NAMALWA (cell line): Measurements from ENCODE around the gene FILIP1.
"Not testable (repeated sequence)": the region's sequence is repeated elsewhere in the genome, so short reads cannot be mapped to it uniquely, and the experiment has no call there.

Experiments used
- DNase-seq: peaks from one replicate; pipeline ENCODE4 v3.0.0-alpha.2; 2015; ENCODE audit warnings: low spot score

FILIP1 gene

DNA sequence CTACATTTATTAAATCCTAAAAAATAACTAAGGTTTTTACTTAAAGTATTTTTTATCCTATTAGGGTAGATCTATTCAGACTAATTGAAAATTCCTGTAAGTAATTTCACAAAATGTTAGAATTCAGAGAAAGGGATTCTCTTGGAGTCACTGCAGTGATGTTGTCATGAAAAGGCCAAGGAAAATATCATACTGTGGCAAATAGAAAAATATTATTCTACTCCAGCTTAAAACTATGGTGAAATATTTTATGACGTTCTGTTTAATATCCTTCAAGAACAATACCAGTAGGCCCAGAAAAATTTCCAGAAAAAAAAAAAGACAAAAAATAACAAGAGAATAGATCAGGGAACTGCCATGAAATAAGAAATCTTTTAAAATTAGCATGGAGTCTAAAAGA, 73.6 kb downstream of the FILIP1 start:
- DNase-seq = no peak

DNA sequence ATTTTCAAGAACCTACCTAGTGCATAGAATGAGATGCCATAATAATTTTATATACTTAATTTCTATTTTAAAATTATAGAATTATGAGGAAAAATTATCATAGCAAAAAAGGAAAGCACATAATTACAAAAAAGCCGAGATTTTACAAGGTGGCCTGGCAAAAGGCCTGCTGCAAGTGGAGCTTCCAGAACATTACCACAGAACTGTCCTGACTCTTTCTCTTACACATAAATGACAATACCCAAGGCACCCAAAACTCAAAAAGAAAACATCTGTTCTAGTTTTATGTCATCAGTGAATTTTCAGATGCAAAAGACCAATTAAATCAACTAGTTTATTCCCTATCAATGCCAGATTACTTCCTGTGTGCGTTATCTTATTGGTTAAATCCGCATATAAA, 74.2 kb downstream of the FILIP1 start:
- DNase-seq = no peak

DNA sequence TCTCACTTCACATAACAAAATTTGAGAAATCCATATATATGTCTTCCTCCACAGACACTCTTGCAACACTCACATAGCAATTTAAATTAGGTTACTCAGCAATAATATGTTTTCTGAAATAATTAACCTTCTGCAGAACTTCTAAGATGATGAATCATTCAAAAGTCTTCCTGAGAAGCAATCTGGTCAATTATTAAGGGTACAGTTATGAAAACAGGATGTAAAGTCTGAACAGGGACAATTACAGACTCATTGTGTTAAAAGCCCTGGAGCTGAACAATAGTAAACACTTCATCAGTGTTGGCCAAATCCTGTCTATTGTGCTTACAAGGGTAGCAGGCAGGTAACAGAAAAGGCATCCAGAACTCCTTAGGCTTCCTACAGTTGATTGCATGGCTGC, 75.4 kb downstream of the FILIP1 start:
- DNase-seq = no peak

DNA sequence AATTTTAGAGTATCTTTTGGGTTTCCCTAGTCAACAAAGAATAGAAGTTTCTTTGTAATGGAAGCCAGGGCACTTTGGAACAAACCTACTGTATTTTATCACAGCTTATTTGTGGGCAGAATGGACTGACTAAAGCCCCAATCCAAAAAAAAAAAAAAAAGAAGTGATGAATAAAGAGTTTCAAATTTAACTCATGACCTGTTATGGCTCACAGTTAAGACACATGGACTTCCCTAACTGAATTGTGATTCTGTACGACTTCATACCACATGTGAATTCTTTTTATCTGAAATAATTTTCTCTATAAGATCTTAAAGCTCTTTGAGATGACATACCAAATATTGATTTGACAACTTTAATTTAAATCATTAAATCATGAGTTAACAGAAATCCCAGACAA, 77.2 kb downstream of the FILIP1 start:
- DNase-seq = no peak

DNA sequence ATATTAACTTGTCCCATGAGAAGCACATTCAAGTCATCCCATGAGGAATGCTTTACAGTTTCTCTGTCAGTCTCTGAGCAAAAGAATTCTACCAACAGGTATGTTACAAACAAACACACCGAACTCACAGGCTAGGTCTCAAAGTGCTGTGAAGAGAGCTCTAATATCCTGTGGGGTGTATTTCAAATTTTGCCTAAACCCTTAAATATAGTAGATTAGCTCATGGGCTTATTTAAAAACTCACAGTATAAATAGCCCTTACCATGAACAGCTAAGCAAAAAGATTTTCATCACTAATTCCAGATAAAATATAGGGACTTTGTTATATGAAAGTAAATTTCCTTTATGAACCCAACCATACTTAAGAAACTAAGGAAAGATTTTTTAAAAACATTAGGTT, 77.8 kb downstream of the FILIP1 start:
- DNase-seq = no peak

DNA sequence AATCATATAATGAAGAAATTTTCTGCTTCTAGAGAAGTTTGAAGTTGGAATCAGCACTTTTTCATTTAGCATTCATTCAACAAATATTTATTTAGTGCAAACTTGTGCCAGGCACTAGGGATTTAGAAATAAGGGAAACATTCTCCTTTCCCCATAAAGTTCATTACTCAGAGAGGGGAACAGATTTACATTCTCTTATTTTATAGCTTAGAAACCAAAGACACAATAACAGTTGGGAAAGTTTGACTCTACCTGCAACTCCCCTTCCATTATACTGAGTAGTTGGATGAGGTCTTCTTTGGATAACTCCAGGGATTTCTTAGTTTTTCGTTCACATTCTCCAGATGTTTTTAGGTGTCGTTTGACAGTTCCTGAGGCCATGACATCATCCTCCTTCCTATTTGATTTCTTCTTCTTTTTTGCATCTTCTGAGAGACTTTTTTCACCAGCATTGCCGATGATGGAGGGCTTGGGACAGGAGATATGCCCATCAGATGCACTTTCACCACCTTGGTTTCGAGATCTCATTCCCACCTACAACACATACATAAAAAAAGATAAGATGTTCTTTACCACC, 79.1 kb downstream of the FILIP1 start:
- no peak for DNase-seq

DNA sequence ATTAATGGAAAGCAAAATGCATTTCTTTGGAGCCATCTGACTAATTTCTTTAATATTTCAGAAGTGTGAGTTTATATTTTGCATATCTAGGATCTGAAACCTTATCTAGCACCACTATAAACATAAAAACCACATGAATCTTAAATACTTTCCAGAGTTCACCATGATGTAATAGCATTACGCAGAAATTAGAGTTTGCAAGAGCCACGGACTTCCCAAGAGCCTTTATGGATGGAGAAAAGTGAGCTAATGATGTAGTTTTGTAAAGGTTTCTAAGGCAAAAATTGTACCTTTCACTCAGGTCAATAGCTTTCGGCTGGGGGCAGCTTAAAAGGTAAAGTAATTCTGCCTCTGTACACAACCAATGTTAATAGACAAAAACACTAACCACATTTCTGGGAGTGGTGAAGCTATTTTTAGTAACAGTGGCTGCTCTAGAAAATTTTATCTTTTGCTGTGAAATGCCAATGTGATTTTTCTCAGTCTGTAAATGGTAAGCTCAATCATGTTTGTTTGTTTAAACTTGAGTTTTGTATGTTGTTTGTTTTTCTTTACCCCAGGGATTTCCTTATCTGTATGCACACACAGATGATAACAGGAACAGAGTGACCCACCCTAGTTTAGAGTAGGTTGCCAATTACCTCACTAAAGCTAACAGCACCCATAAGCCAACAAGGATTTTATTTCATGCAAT, 80.5 kb downstream of the FILIP1 start:
- DNase-seq = no peak

DNA sequence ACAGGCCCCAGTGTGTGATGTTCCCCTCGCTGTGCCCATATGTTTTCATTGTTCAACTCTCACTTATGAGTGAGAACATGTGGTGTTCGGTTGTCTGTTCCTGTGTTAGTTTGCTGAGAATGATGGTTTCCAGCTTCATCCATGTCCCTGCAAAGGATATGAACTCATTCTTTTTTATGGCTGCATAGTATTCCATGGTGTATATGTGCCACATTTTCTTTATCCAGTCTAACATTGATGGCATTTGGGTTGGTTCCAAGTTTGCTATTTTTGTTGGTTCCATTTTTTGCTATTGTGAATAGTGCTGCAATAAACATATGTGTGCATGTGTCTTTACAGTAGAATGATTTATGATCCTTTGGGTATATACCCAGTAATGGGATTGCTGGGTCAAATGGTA, 83.0 kb downstream of the FILIP1 start:
- not testable (repeated sequence) for DNase-seq

DNA sequence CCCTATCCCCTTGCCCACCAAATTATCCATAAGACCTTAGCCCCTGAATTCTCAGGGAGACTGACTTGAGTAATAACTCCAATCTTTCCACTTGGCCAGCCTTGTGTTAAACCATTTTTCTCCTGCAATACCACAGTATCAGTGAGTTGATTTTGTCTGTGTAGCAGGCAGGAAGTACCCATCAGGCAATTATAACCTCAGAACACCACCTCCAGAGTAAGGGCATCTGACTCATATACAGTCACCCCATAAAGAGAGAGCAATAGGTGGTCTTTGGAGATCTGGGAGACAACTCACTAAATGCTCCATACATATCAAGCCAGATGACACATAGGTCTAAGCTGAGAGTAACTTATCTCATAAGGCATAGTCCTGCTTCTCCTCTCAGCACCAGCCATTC, 83.7 kb downstream of the FILIP1 start:
- no peak for DNase-seq

DNA sequence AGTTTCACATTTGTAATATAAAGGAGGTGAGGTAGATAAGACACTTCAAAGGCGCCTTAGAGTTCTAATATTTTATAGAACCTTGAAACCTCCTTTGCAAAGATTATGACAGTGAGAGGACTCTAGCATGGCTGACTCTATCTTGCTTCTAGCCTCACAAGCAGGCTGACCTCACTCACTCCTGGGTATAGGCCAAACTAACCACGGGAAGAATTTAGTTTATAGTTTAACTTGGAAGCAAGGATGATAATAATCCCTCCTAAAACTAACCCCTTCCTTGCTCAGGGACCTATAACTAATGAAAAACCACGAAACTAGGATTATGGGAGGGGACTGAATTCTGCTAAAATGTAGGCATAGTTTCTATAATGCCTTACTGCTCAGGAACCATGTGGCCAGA, 84.3 kb downstream of the FILIP1 start:
- no peak for DNase-seq

DNA sequence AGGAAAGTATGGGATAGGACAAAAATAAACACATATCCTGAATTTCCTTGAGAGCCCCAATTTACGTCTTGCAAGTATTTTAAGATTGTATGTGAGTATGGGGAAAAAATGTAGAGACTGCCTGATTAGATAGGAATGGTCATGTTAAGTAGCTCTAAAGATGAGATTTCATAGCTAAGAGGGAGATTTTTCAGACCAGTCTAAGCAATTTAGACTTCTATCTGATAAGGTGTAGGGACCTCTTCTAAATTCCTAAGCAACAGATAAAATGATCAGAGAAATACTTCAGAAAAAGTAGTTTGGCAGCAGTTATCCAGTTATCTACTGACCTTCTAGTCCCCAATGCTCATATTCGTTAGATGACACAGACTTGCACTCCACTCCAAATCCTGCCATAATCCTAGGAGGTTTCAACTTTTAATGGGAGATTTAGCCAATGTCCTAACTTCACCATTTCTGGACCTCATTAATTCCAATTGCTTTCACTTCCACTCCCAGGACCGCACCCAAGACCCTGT, 90.0 kb downstream of the FILIP1 start:
- DNase-seq = no peak

DNA sequence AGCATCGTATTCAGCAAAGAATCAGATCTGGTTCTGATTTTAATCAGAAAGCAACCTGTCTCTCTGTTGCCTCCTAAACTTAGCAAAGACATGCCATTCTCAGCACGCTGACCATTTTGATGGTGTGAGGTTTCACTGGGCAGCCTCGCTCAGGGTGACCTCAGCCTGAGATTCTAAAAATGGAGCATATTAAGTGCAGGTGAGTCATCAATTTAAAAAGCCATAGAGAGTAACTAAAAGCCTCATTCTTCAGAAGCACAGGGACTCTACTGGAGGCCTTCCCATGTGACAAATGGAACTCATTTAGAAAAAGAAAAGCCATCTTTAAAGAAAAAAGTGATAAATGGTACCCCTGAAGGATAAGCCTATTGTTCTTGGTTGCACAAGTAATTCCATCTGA, 91.3 kb downstream of the FILIP1 start:
- no peak for DNase-seq

DNA sequence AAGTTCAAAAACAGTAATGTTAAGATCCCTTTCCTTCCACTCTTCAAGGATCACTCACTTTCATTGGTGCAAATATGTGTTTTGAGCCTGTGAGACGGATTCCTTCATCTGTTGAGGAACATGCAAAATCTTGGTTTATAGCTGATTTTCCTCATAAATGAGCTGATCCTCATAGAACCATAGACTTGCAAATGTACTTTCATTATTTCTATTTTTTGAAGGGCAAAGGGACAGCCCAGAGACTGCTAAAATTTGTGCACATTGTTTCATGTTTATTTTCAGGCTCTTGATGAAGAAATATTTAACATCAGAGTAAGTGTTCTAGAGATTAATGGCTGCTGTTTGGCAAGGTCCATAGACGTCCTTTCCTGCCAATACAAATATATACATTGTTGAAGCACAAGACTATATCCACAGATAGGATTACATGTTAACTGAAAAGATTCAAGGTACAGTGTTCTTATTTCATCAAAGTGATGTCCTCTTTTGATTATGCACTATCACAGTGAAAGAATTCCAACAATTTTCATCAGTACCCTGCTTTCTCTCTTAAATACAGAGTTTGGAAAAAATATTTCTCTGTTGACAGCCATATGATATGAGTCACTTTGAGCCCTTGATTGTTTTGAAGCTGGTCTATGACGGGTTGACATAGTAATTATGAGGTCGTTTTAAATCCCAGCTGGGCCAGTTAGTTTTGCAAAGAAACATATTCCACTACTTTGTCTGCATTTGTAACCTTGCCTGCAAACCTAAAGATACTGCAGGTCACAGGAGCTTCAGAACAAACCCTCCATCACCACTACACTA, 95.7 kb downstream of the FILIP1 start:
- DNase-seq = no peak

DNA sequence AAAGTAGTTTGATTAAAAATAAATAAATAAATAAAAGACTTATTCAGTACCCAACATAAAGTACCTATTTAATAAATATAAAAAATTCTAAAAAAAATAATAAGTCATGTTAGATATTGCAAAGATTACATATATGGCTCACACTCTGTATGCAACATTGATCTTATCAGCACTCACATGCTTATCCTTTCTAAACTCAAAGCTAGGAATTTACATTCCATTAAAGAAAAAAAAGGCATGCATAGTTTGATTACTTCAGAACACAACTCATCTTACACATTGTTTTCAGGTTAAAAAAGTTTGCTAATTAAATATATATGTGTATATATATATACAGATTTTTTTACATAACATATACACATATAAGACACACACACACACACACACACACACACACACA, 96.4 kb downstream of the FILIP1 start:
- no peak for DNase-seq

DNA sequence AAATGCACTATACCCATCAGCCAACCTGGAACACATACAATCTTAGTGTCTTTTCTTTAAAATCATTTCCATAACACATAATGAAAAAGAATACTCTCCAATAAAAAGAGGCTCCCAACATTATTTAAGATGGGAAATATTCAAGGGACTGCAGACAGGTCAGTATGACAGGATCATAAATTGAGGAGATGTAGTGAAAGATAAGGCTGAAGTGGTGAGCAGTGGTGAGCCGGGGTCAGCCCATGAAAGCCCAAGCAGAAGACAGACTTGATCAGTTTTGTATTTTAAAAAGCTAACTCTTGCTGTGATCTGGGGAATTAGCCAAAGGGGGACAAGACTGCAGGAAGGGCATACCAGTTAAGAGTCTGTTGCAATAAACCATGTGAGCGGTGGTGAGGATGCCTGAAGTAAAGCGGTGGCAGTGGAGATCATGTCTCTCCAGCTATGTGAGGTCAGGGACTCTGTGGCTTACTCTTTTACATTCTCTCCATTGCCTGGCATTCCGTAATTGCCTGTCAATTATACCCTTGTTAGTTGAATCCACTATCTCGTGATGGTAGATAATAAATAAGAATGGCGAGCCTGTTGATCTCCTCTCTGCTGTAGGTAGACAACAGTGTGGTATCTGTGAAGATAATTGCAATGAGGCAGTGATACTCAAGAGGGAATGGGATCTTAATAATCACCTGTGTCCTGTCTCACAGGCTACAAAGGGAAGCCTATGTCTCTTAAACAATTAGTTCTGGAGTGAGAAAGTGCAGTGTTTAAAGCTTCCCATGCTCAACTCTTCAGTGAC, 97.4 kb downstream of the FILIP1 start:
- no peak for DNase-seq

DNA sequence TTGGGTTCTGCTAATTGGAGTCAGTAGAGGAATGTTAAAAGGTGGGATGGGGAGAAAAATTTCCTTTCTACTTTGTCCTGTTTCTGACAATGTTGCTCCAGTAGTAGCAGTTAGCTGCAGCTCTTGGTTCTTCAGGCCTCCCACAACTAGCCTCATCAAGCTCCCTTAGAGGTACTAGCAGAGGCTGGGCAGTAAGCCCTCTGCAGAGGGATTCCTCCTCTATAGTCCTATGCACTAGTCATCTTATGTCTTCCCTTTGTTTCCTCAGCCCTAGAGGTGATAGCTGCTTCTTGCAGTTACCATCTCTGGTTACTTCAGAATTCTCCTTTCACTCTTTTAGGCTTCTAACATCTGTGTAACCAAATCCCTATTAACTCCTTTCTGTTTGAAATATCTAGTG, 99.8 kb downstream of the FILIP1 start:
- DNase-seq = no peak

DNA sequence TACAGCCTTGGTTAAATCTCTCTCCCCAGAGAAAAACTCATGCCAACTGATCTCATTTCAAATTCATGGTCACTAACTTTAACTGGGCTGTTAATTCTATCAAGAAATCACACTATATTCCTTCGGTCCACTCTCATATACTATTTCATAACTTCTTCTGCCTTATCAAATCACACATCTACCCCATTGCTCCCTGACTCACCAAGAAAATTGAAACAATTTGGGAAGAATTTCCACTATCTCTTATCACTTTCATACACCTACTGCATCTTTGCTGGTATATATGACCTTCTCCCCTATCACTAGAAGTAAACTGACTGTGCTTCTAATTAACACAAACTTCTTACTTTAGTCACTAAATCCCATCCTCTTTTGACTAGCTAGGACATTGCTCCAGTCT, 102.3 kb downstream of the FILIP1 start:
- DNase-seq = no peak

DNA sequence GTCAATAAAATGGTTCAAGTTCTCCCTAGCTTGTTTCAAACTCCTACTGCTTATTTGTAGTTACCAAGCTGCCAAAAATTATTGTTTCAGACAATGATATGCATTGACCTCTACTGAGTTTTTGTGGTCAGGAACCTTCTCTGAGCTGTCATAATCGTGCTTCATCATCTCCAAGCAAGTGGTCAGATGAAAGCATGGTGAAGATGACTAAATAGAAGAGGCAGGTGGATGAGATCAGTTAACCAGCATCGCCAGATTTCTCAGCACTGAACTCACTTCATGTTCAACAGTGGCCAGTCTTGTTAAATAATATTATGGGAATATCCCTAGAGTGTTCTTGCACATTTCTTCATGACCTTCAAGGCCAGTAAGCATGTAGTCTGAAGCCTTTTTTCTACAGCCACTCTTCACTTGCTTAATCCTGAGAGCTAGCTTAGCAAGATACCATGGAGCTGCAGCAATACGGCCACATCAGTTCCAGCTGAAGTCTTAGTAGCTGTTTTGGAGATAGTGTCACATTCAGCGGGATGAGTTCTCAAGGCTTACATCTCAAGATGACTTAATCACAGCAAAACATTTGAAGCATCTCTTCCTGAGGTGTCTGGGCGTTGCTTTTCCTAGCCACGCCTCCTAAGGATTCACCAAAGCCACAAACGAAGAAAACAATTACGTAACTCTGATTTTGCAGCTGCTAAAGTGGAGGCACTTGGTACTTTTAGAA, 107.4 kb downstream of the FILIP1 start:
- no peak for DNase-seq

DNA sequence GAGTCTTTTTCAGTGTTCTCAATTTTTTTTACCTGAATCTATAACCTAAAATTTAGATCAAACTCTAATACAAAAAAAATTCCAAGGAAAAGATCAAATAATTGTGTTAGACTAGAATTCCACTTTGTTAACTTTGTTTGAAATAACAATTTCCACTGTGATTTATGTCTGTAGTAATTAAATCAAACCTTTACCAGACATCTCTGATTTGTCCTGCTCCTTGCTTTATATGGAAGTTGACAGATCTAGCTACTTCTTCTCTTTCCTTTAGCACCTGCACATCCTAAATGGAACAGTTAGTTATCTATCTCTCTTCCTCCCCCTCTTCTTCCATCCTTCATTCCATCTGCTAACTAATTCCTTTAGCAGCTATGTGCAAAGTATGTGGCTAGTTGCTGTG, 109.5 kb downstream of the FILIP1 start:
- no peak for DNase-seq

DNA sequence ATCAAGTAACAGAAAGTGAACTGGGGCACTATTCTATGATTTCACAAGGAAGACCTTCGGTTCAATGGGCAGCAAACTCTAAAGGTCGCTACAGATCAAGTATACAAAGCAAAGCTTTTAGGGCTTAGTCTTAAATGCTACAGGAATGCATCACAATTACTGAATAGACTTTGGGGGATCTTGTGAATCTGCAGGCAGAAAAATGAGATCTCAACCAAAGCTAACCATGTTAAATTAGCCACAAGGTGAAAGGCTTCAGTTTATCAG, 111.0 kb downstream of the FILIP1 start:
- DNase-seq = no peak

DNA sequence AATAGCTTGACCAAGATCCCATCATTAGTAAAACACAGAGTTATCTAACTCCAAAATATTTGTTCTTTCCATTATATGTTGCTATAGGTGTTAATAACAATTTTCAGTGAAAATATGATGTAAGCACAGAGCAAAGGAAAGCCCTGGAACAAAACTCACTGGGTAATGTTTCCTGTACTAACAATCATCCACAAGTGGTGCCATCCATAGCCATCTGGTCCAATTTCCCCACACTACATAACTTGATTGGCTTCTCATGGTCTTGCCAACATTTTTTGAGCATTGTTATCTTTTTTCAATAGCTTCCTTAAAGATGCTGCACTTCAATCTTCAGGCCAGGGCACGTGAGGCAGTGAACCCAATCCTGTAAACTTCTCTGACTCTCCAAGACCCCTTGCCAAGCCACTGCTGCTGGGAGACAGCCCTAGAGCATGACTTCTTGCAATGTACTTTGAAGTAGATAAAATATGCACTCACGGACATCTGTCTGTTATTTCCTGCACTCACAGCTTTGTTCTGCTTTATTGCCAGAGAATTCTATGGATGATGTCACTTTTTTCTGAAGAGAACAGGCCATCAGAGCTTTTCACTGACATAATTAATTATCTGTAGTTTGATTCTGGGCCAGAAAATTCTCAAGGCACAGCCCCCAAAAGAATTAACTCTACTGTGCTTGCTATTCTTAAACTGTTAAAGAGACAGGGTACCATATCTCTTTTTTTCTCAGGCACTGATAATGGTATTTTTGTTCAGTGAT, 111.5 kb downstream of the FILIP1 start:
- no peak for DNase-seq
